ENCODE results near the gene FHL1.

Gene FHL1

GRCh38 chrX:136212557-136213111 lies 65.3 kb downstream of the FHL1 start:
- Histone ChIP-seq H3K4me3 (ENCODE audit: low read length) (no peak overlapping the region), H3K9ac (ENCODE audit: low read length) (no peak overlapping the region), H4K20me1 (ENCODE audit: insufficient read depth, low read length) (no peaks in the 10 kb centered on the region), H3K4me1 (ENCODE audit: low read length) (peaks cover 5% of the 10 kb centered on the region; the same call in 1 of the 2 replicates), H3K9me3 (ENCODE audit: insufficient read depth, low read length) (no peaks in the 10 kb centered on the region), H3K36me3 (replicated peaks; ENCODE audit: low read depth, low read length) (no peaks in the 10 kb centered on the region), H3K4me2 (ENCODE audit: low read length) (no peak overlapping the region), H3K27ac (ENCODE audit: low read length) (no peak overlapping the region), H3K79me2 (ENCODE audit: low read length) (no peaks in the 10 kb centered on the region), H3K27me3 (ENCODE audit: low read depth, low read length) (no peaks in the 10 kb centered on the region), H2AFZ (ENCODE audit: low read depth, low read length) (no peak overlapping the region)
- TF ChIP-seq EZH2phosphoT487 (IDR thresholded peaks at IDR 0.05; ENCODE audit: low read depth) (no peak), CTCF (IDR thresholded peaks at IDR 0.05; ENCODE audit: low read depth, low read length) (no peak)

GRCh38 chrX:136214551-136214950 lies 67.2 kb downstream of the FHL1 start:
- Histone ChIP-seq H3K9ac (ENCODE audit: low read length) (no peak overlapping the region), H3K79me2 (ENCODE audit: low read length) (no peaks in the 10 kb centered on the region), H2AFZ (ENCODE audit: low read depth, low read length) (no peak overlapping the region), H3K27me3 (ENCODE audit: low read depth, low read length) (no peaks in the 10 kb centered on the region), H3K4me2 (ENCODE audit: low read length) (no peak overlapping the region), H4K20me1 (ENCODE audit: insufficient read depth, low read length) (no peaks in the 10 kb centered on the region), H3K4me3 (ENCODE audit: low read length) (no peak overlapping the region), H3K36me3 (replicated peaks; ENCODE audit: low read depth, low read length) (peaks cover 4% of the 10 kb centered on the region), H3K4me1 (ENCODE audit: low read length) (peaks cover 5% of the 10 kb centered on the region; the same call in 1 of the 2 replicates), H3K9me3 (ENCODE audit: insufficient read depth, low read length) (no peaks in the 10 kb centered on the region), H3K27ac (ENCODE audit: low read length) (no peak overlapping the region)
- TF ChIP-seq CTCF (IDR thresholded peaks at IDR 0.05; ENCODE audit: low read depth, low read length) (no peak), EZH2phosphoT487 (IDR thresholded peaks at IDR 0.05; ENCODE audit: low read depth) (no peak)

DNA sequence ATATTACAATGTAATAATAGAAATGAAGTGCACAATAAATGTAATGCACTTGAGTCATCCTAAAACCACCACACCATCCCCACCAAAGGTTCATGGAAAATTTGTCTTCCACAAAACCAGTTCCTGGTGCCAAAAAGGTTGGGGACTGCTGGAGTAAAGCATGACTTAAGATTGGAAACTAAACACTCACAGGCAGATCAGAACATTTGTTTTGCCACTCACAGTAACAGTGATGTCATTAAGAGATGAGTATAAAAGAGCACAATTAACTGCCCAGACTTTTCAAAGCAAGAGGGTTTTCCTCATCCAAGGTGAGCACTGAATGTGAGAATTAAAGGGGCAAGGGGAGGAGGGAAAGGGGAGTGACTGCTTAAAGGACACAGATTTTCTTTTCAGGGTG lies 68.2 kb downstream of the FHL1 start:
- TF ChIP-seq CTCF (IDR thresholded peaks at IDR 0.05; ENCODE audit: low read depth, low read length) (no peak), EZH2phosphoT487 (IDR thresholded peaks at IDR 0.05; ENCODE audit: low read depth) (no peak)
- H4K20me1 ChIP-seq (ENCODE audit: insufficient read depth, low read length) = no peaks in the 10 kb centered on the region
- no peak overlapping the region for H3K4me2 ChIP-seq (ENCODE audit: low read length)
- no peak overlapping the region for H3K4me3 ChIP-seq (ENCODE audit: low read length)
- H3K36me3 ChIP-seq (replicated peaks; ENCODE audit: low read depth, low read length) = peaks cover 7% of the 10 kb centered on the region
- H3K27ac ChIP-seq (ENCODE audit: low read length) = no peak overlapping the region
- H3K9me3 ChIP-seq (ENCODE audit: insufficient read depth, low read length) = no peaks in the 10 kb centered on the region
- H3K79me2 ChIP-seq (ENCODE audit: low read length) = no peaks in the 10 kb centered on the region
- H3K27me3 ChIP-seq (ENCODE audit: low read depth, low read length) = no peaks in the 10 kb centered on the region
- no peak overlapping the region for H3K9ac ChIP-seq (ENCODE audit: low read length)
- H3K4me1 ChIP-seq (ENCODE audit: low read length) = no peaks in the 10 kb centered on the region
- H2AFZ ChIP-seq (ENCODE audit: low read depth, low read length) = no peak overlapping the region

DNA sequence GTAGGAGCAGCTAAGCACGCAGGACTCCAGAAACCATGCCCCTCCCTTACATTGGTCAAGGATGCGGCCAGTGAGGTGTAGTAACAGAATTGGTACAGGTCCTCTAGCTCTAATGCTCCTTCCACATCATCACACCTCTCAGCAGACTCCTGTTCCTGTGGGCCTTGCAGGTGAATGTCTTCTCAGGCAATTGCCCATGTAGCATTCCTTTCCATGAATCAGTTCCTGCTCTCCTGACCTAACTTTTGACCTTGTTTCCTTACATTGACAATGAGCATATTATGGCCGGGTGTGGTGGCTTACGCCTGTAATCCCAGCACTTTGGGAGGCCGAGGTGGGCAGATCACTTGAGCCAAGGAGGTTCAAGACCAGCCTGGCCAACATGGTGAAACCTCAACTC lies 72.6 kb downstream of the FHL1 start:
- Histone ChIP-seq H3K27me3 (ENCODE audit: low read depth, low read length) (no peaks in the 10 kb centered on the region), H3K9ac (ENCODE audit: low read length) (no peak overlapping the region), H3K4me2 (ENCODE audit: low read length) (no peak overlapping the region), H3K36me3 (replicated peaks; ENCODE audit: low read depth, low read length) (peaks cover 16% of the 10 kb centered on the region), H3K27ac (ENCODE audit: low read length) (no peak overlapping the region), H4K20me1 (ENCODE audit: insufficient read depth, low read length) (no peaks in the 10 kb centered on the region), H3K4me1 (ENCODE audit: low read length) (no peaks in the 10 kb centered on the region), H3K79me2 (ENCODE audit: low read length) (no peaks in the 10 kb centered on the region), H2AFZ (ENCODE audit: low read depth, low read length) (no peak overlapping the region), H3K4me3 (ENCODE audit: low read length) (no peak overlapping the region), H3K9me3 (ENCODE audit: insufficient read depth, low read length) (no peaks in the 10 kb centered on the region)
- TF ChIP-seq CTCF (IDR thresholded peaks at IDR 0.05; ENCODE audit: low read depth, low read length) = no peak
- TF ChIP-seq EZH2phosphoT487 (IDR thresholded peaks at IDR 0.05; ENCODE audit: low read depth) = no peak
